Omental fat pad (tissue), 4 donors: ENCODE results near the gene HACD2. TPM values are rescaled to one million over a fixed set of nuclear protein-coding genes. Genes with fewer than 3 reads are reported as not detected.
A peak's percentile ranks its signal among the peaks of the same experiment; 100 is the strongest.

Experiments used
- ATAC-seq: fragments of 150-250 bp; one replicate; pipeline ENCODE4 v1.9.1; 2016; ENCODE audit warnings: mild to moderate bottlenecking, moderate library complexity; ENCODE audit not compliant: low FRiP score
- DNase-seq: peaks from one replicate; pipeline ENCODE4 v3.0.0-alpha.2; 2019; ENCODE audit warnings: low spot score
- CTCF ChIP-seq, 3 donors: fragments of 450-650 bp; IDR thresholded peaks; one replicate each; pipeline ENCODE4 v1.5.1; 2016 to 2017; ENCODE audit warnings: antibody characterized with exemption in 3 of 3, mild to moderate bottlenecking in 3 of 3, moderate library complexity in 2 of 3
- total RNA-seq, 4 donors: library from RNA; depleted of rRNA; stranded (reverse); fragments of >200 nt; gene quantifications; one replicate each; pipeline ENCODE4 v1.1.0, GENCODE V29; 2016

Gene HACD2
- total RNA-seq, 4 donors from 2014 or later = 31.7 to 44.9 (median 34.0) TPM

- TF ChIP-seq CTCF (IDR thresholded peaks at IDR 0.05) = no peak
- ATAC-seq (no peak), DNase-seq (no peak)
Measured at GRCh38 chr3:123451186-123451585, 133.7 kb downstream of the HACD2 start.

- TF ChIP-seq CTCF (IDR thresholded peaks at IDR 0.05) = no peak
- ATAC-seq (peak; percentile 39), DNase-seq (no peak)
Measured at GRCh38 chr3:123449997-123450604, 134.8 kb downstream of the HACD2 start.

- no peak for TF ChIP-seq CTCF (IDR thresholded peaks at IDR 0.05)
- DNase-seq (no peak), ATAC-seq (peak; percentile 66)
Measured at GRCh38 chr3:123449102-123449996, 135.5 kb downstream of the HACD2 start.

GRCh38 chr3:123448536-123449101, 136.2 kb downstream of the HACD2 start, which contains the start of gene ADCY5:
Gene ADCY5 (minus strand): TSS chr3:123449090. CDS start chr3:123448545, 545 bp downstream.
- TF ChIP-seq CTCF (IDR thresholded peaks at IDR 0.05) = no peak
- ATAC-seq (peak; percentile 55), DNase-seq (no peak)

- ATAC-seq = no peak
- DNase-seq = no peak
- TF ChIP-seq CTCF (IDR thresholded peaks at IDR 0.05) = no peak
Measured at GRCh38 chr3:123447749-123448517, 136.9 kb downstream of the HACD2 start.

GRCh38 chr3:123447416-123447748, 137.5 kb downstream of the HACD2 start:
- no peak for ATAC-seq
- TF ChIP-seq CTCF (IDR thresholded peaks at IDR 0.05) = no peak

More at GRCh38 chr3:123447416-123447748, 137.5 kb downstream of the HACD2 start:
- DNase-seq = no peak
